H9 (cell line): ENCODE data around the gene ETV6. TPM values are rescaled to one million over a fixed set of nuclear protein-coding genes. Genes with fewer than 3 reads are reported as not detected.
A peak's percentile ranks its signal among the peaks of the same experiment; 100 is the strongest.

ENCODE experiments used
- DNase-seq: peaks from one replicate; pipeline ENCODE4 v3.0.0-alpha.2; 2017
- H2AFZ ChIP-seq: one replicate; pipeline ENCODE4 v1.6.1; 2013; ENCODE audit warnings: mild to moderate bottlenecking, low read length, control low read depth, moderate library complexity
- H2AK5ac ChIP-seq: 2 replicates; pipeline ENCODE4 v1.6.1; 2013; ENCODE audit warnings: low read length, control low read depth, mixed read lengths; ENCODE audit not compliant: insufficient read length
- H2BK120ac ChIP-seq: one replicate; pipeline ENCODE4 v1.6.1; 2013; ENCODE audit warnings: low read depth, mild to moderate bottlenecking, low read length, control low read depth, inconsistent platforms; ENCODE audit not compliant: poor library complexity, severe bottlenecking
- H2BK12ac ChIP-seq: 2 replicates; pipeline ENCODE4 v1.6.1; 2013; ENCODE audit warnings: low read length, control low read depth, mixed read lengths, low read depth; ENCODE audit not compliant: insufficient read length
- H2BK15ac ChIP-seq: 2 replicates; pipeline ENCODE4 v1.6.1; 2013; ENCODE audit warnings: low read depth, low read length, control low read depth
- H2BK20ac ChIP-seq: one replicate; pipeline ENCODE4 v1.6.1; 2013; ENCODE audit warnings: low read depth, mild to moderate bottlenecking, low read length, control low read depth, inconsistent platforms; ENCODE audit not compliant: poor library complexity, severe bottlenecking
- H2BK5ac ChIP-seq: 2 replicates; pipeline ENCODE4 v1.6.1; 2013; ENCODE audit warnings: low read length, control low read depth, mixed read lengths; ENCODE audit not compliant: insufficient read length
- H3K14ac ChIP-seq: 2 replicates; pipeline ENCODE4 v1.6.1; 2013; ENCODE audit warnings: low read length, control low read depth; ENCODE audit not compliant: insufficient read depth
- H3K18ac ChIP-seq: 2 replicates; pipeline ENCODE4 v1.6.1; 2013; ENCODE audit warnings: low read depth, mild to moderate bottlenecking, mixed read lengths, low read length, control low read depth; ENCODE audit not compliant: insufficient read length
- H3K23ac ChIP-seq: 2 replicates; pipeline ENCODE4 v1.6.1; 2013; ENCODE audit warnings: low read length, control low read depth, mixed read lengths, low read depth; ENCODE audit not compliant: insufficient read length
- H3K23me2 ChIP-seq: 2 replicates; pipeline ENCODE4 v1.6.1; 2013; ENCODE audit warnings: low read depth, mild to moderate bottlenecking, mixed read lengths, low read length, control low read depth; ENCODE audit not compliant: insufficient read length, poor library complexity, severe bottlenecking
- H3K27ac ChIP-seq: 2 replicates; pipeline ENCODE4 v1.5.1; 2013; ENCODE audit warnings: low read length, control low read depth, mixed read lengths, low read depth; ENCODE audit not compliant: insufficient read length
- H3K27me3 ChIP-seq: 2 replicates; pipeline ENCODE4 v1.6.1; 2013; ENCODE audit warnings: low read length, control low read depth, inconsistent platforms; ENCODE audit not compliant: insufficient read depth
- H3K4ac ChIP-seq: 2 replicates; pipeline ENCODE4 v1.6.1; 2013; ENCODE audit warnings: low read depth, mild to moderate bottlenecking, control low read depth, inconsistent platforms, low read length, moderate library complexity
- H3K4me1 ChIP-seq: 2 replicates; pipeline ENCODE4 v1.6.1; 2013; ENCODE audit warnings: low read length, control low read depth, inconsistent platforms; ENCODE audit not compliant: insufficient read depth
- H3K4me2 ChIP-seq: 2 replicates; pipeline ENCODE4 v1.6.1; 2013; ENCODE audit warnings: low read length, control low read depth, mixed read lengths; ENCODE audit not compliant: insufficient read length, insufficient read depth
- H3K56ac ChIP-seq: 2 replicates; pipeline ENCODE4 v1.6.1; 2013; ENCODE audit warnings: low read depth, mild to moderate bottlenecking, mixed read lengths, low read length, control low read depth; ENCODE audit not compliant: insufficient read length
- H3K79me1 ChIP-seq: 2 replicates; pipeline ENCODE4 v1.6.1; 2013; ENCODE audit warnings: low read depth, mild to moderate bottlenecking, moderate library complexity, low read length, control low read depth, inconsistent platforms; ENCODE audit not compliant: insufficient read depth, poor library complexity, severe bottlenecking
- H3K79me2 ChIP-seq: 2 replicates; pipeline ENCODE4 v1.6.1; 2013; ENCODE audit warnings: low read length, control low read depth, inconsistent platforms; ENCODE audit not compliant: insufficient read depth
- H3K9ac ChIP-seq: 2 replicates; pipeline ENCODE4 v1.6.1; 2013; ENCODE audit warnings: low read length, control low read depth, mixed read lengths; ENCODE audit not compliant: insufficient read length; ENCODE audit errors: extremely low read depth
- H3K9me3 ChIP-seq: one replicate; pipeline ENCODE4 v1.6.1; 2013; ENCODE audit warnings: low read depth, low read length, inconsistent platforms; ENCODE audit not compliant: control insufficient read depth
- H3T11ph ChIP-seq: one replicate; pipeline ENCODE4 v1.6.1; 2013; ENCODE audit warnings: mild to moderate bottlenecking, low read length, control low read depth, inconsistent platforms
- H4K20me1 ChIP-seq: one replicate; pipeline ENCODE4 v1.6.1; 2013; ENCODE audit not compliant: control insufficient read depth, insufficient read length, insufficient read depth
- H4K5ac ChIP-seq: 2 replicates; pipeline ENCODE4 v1.6.1; 2013; ENCODE audit warnings: low read depth, mild to moderate bottlenecking, mixed read lengths, low read length, control low read depth; ENCODE audit not compliant: insufficient read length
- H4K8ac ChIP-seq: replicated peaks from 2 replicates; pipeline ENCODE4 v1.6.1; 2013; ENCODE audit warnings: low read length, control low read depth, mixed read lengths, low read depth; ENCODE audit not compliant: insufficient read length
- H4K91ac ChIP-seq: 2 replicates; pipeline ENCODE4 v1.6.1; 2013; ENCODE audit warnings: low read depth, mild to moderate bottlenecking, moderate library complexity, mixed read lengths, low read length, control low read depth; ENCODE audit not compliant: insufficient read length
- H3K27ac Mint-ChIP-seq, 3 experiments: 2 replicates in 2 of 3; 3 replicates in 1 of 3; pipeline ENCODE4 v1.8.0; 2020 to 2021; ENCODE audit warnings: mixed read lengths in 3 of 3, mild to moderate bottlenecking in 1 of 3, moderate library complexity in 1 of 3
- H3K27me3 Mint-ChIP-seq: 2 replicates; pipeline ENCODE4 v1.8.0; 2021; ENCODE audit warnings: low read depth, mild to moderate bottlenecking, moderate library complexity, mixed read lengths
- H3K36me3 Mint-ChIP-seq, 3 experiments: 2 replicates in 2 of 3; 3 replicates in 1 of 3; pipeline ENCODE4 v1.8.0; 2020 to 2021; ENCODE audit warnings: low read depth in 3 of 3, mixed read lengths in 3 of 3; ENCODE audit not compliant: insufficient read depth in 1 of 3
- H3K4me1 Mint-ChIP-seq, 2 experiments: 2 replicates each; pipeline ENCODE4 v1.8.0; 2020; ENCODE audit warnings: mixed read lengths in 2 of 2
- H3K4me3 Mint-ChIP-seq, 2 experiments: 2 replicates in 1 of 2; 3 replicates in 1 of 2; pipeline ENCODE4 v1.8.0; 2020 to 2021; ENCODE audit warnings: mild to moderate bottlenecking in 2 of 2, mixed read lengths in 2 of 2, moderate library complexity in 1 of 2
- H3K9me3 Mint-ChIP-seq, 2 experiments: 2 replicates in 1 of 2; 3 replicates in 1 of 2; pipeline ENCODE4 v1.8.0; 2020; ENCODE audit warnings: mild to moderate bottlenecking in 2 of 2, mixed read lengths in 2 of 2, moderate library complexity in 1 of 2
- CTCF ChIP-seq: fragments of 200-600 bp; sonication (generic); conservative IDR thresholded peaks from 3 replicates; pipeline ENCODE4 v1.8.0; 2021; ENCODE audit warnings: antibody characterized with exemption, mild to moderate bottlenecking
- WGBS: extraction: QIAGEN DNeasy Blood & Tissue Kit; methylation state at CpG from one replicate; pipeline ENCODE4 v1.1.7; 2013; ENCODE audit warnings: missing lambda C conversion rate, low lambda C conversion rate, mixed read lengths; ENCODE audit not compliant: insufficient read length; ENCODE audit errors: extremely low coverage; 5-methylcytosine and 5-hydroxymethylcytosine counted together
- total RNA-seq: library from RNA; stranded (reverse); gene quantifications from 2 replicates; pipeline ENCODE4 v1.2.1, GENCODE V29; 2021

The ETV6 gene
- total RNA-seq, 1 experiment from 2014 or later: 28.7 TPM

GRCh38 chr12:11825278-11825677, 175.8 kb downstream of the ETV6 start:
- Histone ChIP-seq H2BK5ac (no peak overlapping the region), H3K23ac (no peak overlapping the region), H3K4me2 (no peak overlapping the region), H3K9me3 (no peaks in the 10 kb centered on the region), H3K27ac (no peak overlapping the region), H4K8ac (no peak overlapping the region), H2AFZ (no peak overlapping the region), H2BK20ac (no peak overlapping the region), H3K79me1 (no peaks in the 10 kb centered on the region), H3K18ac (no peak overlapping the region), H2AK5ac (no peak overlapping the region), H3K79me2 (no peaks in the 10 kb centered on the region), H2BK15ac (no peak overlapping the region), H3K4me1 (peaks cover 21% of the 10 kb centered on the region), H4K20me1 (no peaks in the 10 kb centered on the region), H3K4ac (no peak overlapping the region), H3K23me2 (no peaks in the 10 kb centered on the region), H3K27me3 (no peaks in the 10 kb centered on the region), H4K5ac (no peak overlapping the region), H2BK120ac (no peak overlapping the region), H4K91ac (no peak overlapping the region), H2BK12ac (no peak overlapping the region), H3K14ac (no peak overlapping the region), H3K56ac (no peak overlapping the region), H3T11ph (no peak overlapping the region), H3K9ac (no peak overlapping the region)
- Mint-ChIP-seq H3K4me3 (0 out of 5 replicates have a peak overlapping the region, but pooled peaks of 1 of the 2 experiments have one; percentile 9), H3K27me3 (no peaks in the 10 kb centered on the region), H3K36me3 (peaks cover 0 to 4% (median 0%) of the 10 kb centered on the region in 3 experiments; a peak in 1 of 7 replicates), H3K27ac (peak overlapping the region in 1 of 3 experiments; percentile 62; a peak in 1 of 7 replicates), H3K4me1 (peaks cover 29 to 42% of the 10 kb centered on the region in 2 experiments), H3K9me3 (no peaks in the 10 kb centered on the region)
- DNase-seq: no peak
- no CpG with 5 or more reads among the region's 7 CpGs for WGBS
- TF ChIP-seq CTCF: no peak
